ENCODE measurements around the gene UBB. TPM values are rescaled to one million over a fixed set of nuclear protein-coding genes. Genes with fewer than 3 reads are reported as not detected.
A peak's percentile ranks its signal among the peaks of the same experiment; 100 is the strongest.

The UBB gene
- total RNA-seq, 4 donors from 2014 or later: 697 to 982 (median 790) TPM

DNA sequence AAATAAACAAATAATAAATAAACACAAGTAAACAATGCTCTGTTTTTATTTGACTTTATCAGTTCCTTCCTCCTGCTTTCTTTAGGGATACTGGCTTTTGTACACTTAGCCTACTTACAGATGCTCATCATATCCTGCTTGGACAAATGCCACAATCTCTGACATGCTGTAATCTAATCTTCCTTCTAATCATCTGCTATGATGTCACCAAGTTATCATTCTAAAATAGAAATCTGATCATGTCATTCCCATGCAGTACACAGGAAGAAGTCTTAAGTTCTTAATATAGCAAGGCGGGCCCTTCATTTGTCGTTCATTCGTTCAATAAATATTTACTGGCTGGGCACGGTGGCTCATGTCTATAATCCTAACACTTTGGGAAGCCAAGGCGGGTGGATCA lies 9.1 kb upstream of the UBB start:
- H3K9me3 ChIP-seq: no peaks in the 10 kb centered on the region
- H3K4me3 ChIP-seq: no peak overlapping the region
- 68 to 72% methylated on average over 5 of the region's 5 CpGs for whole genome bisulfite sequencing, 2 donors (ENCODE audit: low coverage in 1 of 2)
- TF ChIP-seq POLR2AphosphoS5 (IDR thresholded peaks at IDR 0.05) (no peak), POLR2A (IDR thresholded peaks at IDR 0.05) (no peak), EP300 (IDR thresholded peaks at IDR 0.05) (no peak)
- TF ChIP-seq, protein P1, sequence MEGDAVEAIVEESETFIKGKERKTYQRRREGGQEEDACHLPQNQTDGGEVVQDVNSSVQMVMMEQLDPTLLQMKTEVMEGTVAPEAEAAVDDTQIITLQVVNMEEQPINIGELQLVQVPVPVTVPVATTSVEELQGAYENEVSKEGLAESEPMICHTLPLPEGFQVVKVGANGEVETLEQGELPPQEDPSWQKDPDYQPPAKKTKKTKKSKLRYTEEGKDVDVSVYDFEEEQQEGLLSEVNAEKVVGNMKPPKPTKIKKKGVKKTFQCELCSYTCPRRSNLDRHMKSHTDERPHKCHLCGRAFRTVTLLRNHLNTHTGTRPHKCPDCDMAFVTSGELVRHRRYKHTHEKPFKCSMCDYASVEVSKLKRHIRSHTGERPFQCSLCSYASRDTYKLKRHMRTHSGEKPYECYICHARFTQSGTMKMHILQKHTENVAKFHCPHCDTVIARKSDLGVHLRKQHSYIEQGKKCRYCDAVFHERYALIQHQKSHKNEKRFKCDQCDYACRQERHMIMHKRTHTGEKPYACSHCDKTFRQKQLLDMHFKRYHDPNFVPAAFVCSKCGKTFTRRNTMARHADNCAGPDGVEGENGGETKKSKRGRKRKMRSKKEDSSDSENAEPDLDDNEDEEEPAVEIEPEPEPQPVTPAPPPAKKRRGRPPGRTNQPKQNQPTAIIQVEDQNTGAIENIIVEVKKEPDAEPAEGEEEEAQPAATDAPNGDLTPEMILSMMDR (IDR thresholded peaks at IDR 0.05): no peak
- no peaks in the 10 kb centered on the region for H3K4me1 ChIP-seq
- no peak for ATAC-seq
- no peaks in the 10 kb centered on the region for H3K27me3 ChIP-seq
- H3K36me3 ChIP-seq: no peaks in the 10 kb centered on the region
- H3K27ac ChIP-seq: no peak overlapping the region

DNA sequence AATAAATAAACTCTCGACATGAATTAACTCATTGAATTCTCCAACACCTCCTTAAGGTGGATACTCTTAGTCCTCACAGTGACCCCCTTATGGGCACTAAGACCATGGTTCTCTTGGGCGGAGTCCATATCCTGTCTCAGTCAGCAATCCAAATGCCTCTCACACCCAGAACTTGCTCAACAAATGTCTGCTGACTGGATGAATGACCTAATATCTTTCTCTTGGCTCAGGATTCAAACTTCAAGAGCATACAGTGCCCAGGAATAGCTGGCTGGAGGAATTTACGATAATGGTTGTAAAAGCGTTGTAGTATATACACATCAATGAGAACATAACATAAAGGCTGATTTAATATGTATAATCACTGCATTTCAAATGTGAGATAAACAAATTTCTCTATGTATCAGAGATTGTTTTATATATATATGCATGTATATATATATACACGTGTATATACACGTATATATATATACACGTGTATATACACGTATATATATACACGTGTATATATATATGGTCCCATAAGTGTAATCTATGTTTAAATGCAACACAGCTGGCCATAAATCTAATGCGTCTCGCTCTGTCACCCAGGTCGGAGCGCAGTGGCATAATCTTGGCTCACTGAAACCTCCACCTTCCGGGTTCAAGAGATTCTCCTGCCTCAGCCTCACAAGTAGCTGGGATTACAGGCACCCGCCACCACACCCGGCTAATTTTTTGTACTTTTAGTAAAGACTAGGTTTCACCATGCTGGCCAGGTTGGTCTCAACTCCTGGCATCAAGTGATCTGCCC lies 6.5 kb upstream of the UBB start:
- 74 to 78% methylated on average over 16 of the region's 16 CpGs for WGBS, 2 donors (ENCODE audit: low coverage in 1 of 2)

DNA sequence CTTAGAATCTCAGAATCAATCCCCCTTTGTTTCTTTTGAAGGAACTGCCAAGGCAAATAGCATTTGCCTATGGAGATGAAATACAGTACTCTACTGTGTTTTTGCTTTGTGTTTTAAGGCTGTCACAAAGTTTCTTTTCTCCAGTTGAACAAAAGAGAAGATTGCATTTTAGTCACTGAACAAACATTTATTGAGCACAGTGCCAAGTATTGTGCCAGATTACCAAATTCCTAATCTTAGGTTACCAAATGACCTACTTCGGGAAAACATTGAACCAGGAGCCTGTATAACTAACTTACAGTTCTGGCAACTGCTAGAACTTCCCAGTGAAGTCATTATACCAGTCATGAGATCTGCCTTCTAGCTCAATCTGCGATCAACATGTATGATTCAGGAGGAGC lies 3.0 kb upstream of the UBB start:
- no peak overlapping the region for H3K27ac ChIP-seq
- H3K36me3 ChIP-seq: peaks cover 0 to 12% of the 10 kb centered on the region in 2 donors
- no peak overlapping the region for H3K4me3 ChIP-seq
- no peaks in the 10 kb centered on the region for H3K27me3 ChIP-seq
- H3K4me1 ChIP-seq: peaks cover 2 to 21% (median 12%) of the 10 kb centered on the region in 3 donors
- TF ChIP-seq POLR2A (IDR thresholded peaks at IDR 0.05): no peak
- TF ChIP-seq EP300 (IDR thresholded peaks at IDR 0.05): no peak
- TF ChIP-seq POLR2AphosphoS5 (IDR thresholded peaks at IDR 0.05): no peak
- TF ChIP-seq, protein P1 (IDR thresholded peaks at IDR 0.05): no peak
- ATAC-seq: no peak
- WGBS, 2 donors (ENCODE audit: low coverage in 1 of 2): 72 to 100% methylated on average over 1 to 2 of the region's 2 CpGs
- H3K9me3 ChIP-seq: no peaks in the 10 kb centered on the region

More for the DNA sequence above, 6.5 kb upstream of the UBB start:
- no peaks in the 10 kb centered on the region for H3K4me1 ChIP-seq
- no peak overlapping the region for H3K4me3 ChIP-seq
- H3K9me3 ChIP-seq: no peaks in the 10 kb centered on the region
- peak; percentile 82 for ATAC-seq
- H3K36me3 ChIP-seq: no peaks in the 10 kb centered on the region
- TF ChIP-seq POLR2A (IDR thresholded peaks at IDR 0.05) (no peak), POLR2AphosphoS5 (IDR thresholded peaks at IDR 0.05) (no peak), EP300 (IDR thresholded peaks at IDR 0.05) (no peak)
- TF ChIP-seq, protein P1 (IDR thresholded peaks at IDR 0.05): no peak
- H3K27me3 ChIP-seq: no peaks in the 10 kb centered on the region
- H3K27ac ChIP-seq: no peak overlapping the region

DNA sequence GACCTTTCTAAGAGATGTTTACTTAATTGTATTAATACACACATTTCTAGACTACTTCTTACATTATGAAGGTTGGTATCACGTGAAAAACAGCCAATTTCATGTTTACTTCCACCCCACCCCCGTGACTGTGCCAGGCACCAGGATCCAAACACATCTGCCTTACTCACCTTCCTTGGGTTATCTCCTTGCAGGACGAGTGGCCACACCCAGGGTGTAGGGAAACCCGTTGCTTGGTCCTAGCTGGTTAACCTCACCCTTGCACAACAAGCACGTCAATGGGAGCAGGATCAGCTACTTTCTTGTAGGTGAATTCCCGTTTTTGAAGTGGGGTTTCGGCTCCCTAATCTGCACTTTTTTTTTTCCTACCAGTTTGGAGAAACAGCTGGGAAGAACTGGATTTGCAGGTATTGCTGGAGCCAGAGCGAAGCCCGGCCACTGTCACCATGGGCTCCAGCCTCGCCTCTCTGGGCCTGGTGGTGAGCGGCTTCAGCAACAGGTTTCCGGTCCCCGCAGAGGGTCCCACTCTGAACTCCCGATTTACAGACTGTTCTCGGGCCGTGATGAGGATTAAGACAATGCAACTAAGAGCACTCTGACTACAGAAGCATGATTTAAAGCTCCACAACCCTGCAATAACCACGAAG lies 2.1 kb upstream of the UBB start:
- Histone ChIP-seq H3K36me3 (peaks cover 0 to 20% of the 10 kb centered on the region in 2 donors), H3K4me1 (peaks cover 2 to 29% (median 13%) of the 10 kb centered on the region in 3 donors), H3K9me3 (no peaks in the 10 kb centered on the region), H3K27me3 (no peaks in the 10 kb centered on the region), H3K4me3 (no peak overlapping the region), H3K27ac (peak overlapping the region in 1 of 4 donors; percentile 7)
- WGBS, 2 donors (ENCODE audit: low coverage in 1 of 2): 74 to 83% methylated on average over 3 to 10 of the region's 17 CpGs
- ATAC-seq: no peak
- no peak for TF ChIP-seq POLR2AphosphoS5 (IDR thresholded peaks at IDR 0.05)
- no peak for TF ChIP-seq EP300 (IDR thresholded peaks at IDR 0.05)
- TF ChIP-seq, protein P1 (IDR thresholded peaks at IDR 0.05): no peak
- no peak for TF ChIP-seq POLR2A (IDR thresholded peaks at IDR 0.05)
